ENCODE results near the gene PML.
A peak's percentile ranks its signal among the peaks of the same experiment; 100 is the strongest.

Gene PML

GRCh38 chr15:73951601-73952000 lies 42.9 kb upstream of the PML start:
- no peaks in the 10 kb centered on the region for H3K9me3 ChIP-seq (ENCODE audit: control insufficient read depth, low read length)
- H3K36me3 ChIP-seq (ENCODE audit: control insufficient read depth, insufficient read depth, low read length) = peaks cover 34% of the 10 kb centered on the region
- peak overlapping the region; percentile 84 for H3K27ac ChIP-seq (ENCODE audit: low read depth, low read length, severe bottlenecking)
- 46 to 66% methylated on average over 7 to 9 of the region's 13 CpGs for WGBS, 2 experiments (ENCODE audit: insufficient coverage in 2 of 2)
- peaks cover 10% of the 10 kb centered on the region for H3K4me1 ChIP-seq (ENCODE audit: control insufficient read depth, insufficient read depth, low read length, poor library complexity, severe bottlenecking)
- H3K4me3 ChIP-seq (ENCODE audit: extremely low read depth, insufficient read depth, low read length, poor library complexity, severe bottlenecking) = no peak overlapping the region

GRCh38 chr15:73952171-73952912 lies 42.2 kb upstream of the PML start:
- WGBS, 2 experiments (ENCODE audit: insufficient coverage in 2 of 2) = 92 to 94% methylated on average over 15 to 21 of the region's 21 CpGs
- Histone ChIP-seq H3K4me3 (ENCODE audit: extremely low read depth, insufficient read depth, low read length, poor library complexity, severe bottlenecking) (no peak overlapping the region), H3K36me3 (ENCODE audit: control insufficient read depth, insufficient read depth, low read length) (peaks cover 29% of the 10 kb centered on the region), H3K4me1 (ENCODE audit: control insufficient read depth, insufficient read depth, low read length, poor library complexity, severe bottlenecking) (peaks cover 10% of the 10 kb centered on the region), H3K27ac (ENCODE audit: low read depth, low read length, severe bottlenecking) (peak overlapping the region; percentile 84), H3K9me3 (ENCODE audit: control insufficient read depth, low read length) (no peaks in the 10 kb centered on the region)

DNA sequence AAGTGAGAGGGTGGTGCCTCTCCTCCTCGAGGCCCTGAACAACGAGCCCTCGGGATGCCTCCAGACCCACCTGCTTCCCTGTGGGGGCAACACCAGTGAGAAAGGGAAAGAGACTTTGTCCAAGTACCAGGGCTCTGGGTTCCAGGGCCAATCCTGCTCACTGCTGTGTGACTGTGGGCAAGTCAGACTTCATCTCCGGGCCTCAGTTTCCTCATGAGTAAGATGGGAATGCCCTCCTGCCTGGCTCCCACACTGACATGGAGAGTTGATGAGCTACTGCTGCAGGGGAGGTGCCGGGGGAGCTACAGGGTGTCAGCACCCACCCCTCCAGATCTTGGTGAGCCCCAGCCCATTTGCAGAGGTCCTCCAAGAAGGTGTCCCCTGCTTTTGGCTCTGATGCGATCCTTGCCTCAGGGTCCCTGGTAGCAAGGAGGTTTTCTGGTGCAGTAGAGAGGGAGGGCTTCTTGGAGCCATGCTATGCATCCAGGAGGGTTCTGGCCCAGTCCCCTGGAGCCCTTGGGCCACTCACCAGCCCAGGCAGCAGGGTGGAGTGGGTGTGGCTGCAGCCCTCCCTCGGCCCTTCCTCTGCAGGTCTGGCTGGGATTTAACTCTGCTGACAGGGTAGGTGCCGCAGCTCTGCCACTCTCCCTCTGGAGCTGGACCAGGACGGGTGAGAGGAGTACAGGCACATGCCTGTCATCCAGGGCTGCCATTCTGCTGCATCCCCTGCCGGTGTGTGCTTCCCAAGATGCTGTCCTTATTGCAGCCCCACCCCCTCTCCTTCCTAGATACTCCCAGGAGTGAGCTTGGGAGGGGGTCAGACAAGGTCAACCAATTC lies 41.4 kb upstream of the PML start:
- Histone ChIP-seq H3K4me3 (ENCODE audit: extremely low read depth, insufficient read depth, low read length, poor library complexity, severe bottlenecking) (no peak overlapping the region), H3K27ac (ENCODE audit: low read depth, low read length, severe bottlenecking) (no peak overlapping the region), H3K9me3 (ENCODE audit: control insufficient read depth, low read length) (no peaks in the 10 kb centered on the region), H3K36me3 (ENCODE audit: control insufficient read depth, insufficient read depth, low read length) (peaks cover 25% of the 10 kb centered on the region), H3K4me1 (ENCODE audit: control insufficient read depth, insufficient read depth, low read length, poor library complexity, severe bottlenecking) (peaks cover 10% of the 10 kb centered on the region)
- 94 to 96% methylated on average over 8 of the region's 10 CpGs for WGBS, 2 experiments (ENCODE audit: insufficient coverage in 2 of 2)

- no peak overlapping the region for H3K4me3 ChIP-seq (ENCODE audit: extremely low read depth, insufficient read depth, low read length, poor library complexity, severe bottlenecking)
- no peaks in the 10 kb centered on the region for H3K9me3 ChIP-seq (ENCODE audit: control insufficient read depth, low read length)
- 93% methylated on average over 22 to 26 of the region's 27 CpGs for WGBS, 2 experiments (ENCODE audit: insufficient coverage in 2 of 2)
- no peak overlapping the region for H3K27ac ChIP-seq (ENCODE audit: low read depth, low read length, severe bottlenecking)
- H3K36me3 ChIP-seq (ENCODE audit: control insufficient read depth, insufficient read depth, low read length) = peaks cover 11% of the 10 kb centered on the region
- peaks cover 10% of the 10 kb centered on the region for H3K4me1 ChIP-seq (ENCODE audit: control insufficient read depth, insufficient read depth, low read length, poor library complexity, severe bottlenecking)
These were observed 40.0 kb upstream of the PML start for GRCh38 chr15:73954188-73955145.

DNA sequence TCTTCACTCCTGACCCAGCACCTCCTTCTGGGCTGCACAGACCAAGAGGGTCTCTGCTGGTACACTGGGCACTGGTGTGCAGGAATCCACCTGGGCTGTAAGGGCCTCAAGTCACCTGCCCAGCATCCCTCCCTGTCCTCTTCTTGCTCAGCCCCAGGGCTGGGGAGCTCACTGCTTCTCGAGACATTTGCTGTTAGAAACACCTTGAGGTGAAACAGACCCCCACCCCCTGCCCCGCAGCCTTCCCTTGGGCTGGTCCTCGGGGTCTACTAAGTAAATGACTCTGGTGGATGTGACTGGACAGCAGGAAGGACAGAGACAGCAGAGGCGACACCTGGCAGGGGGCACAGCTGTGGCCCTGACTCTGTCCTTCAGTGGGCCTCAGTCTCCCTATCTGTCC lies 39.2 kb upstream of the PML start:
- H3K27ac ChIP-seq (ENCODE audit: low read depth, low read length, severe bottlenecking) = no peak overlapping the region
- no peaks in the 10 kb centered on the region for H3K9me3 ChIP-seq (ENCODE audit: control insufficient read depth, low read length)
- 92 to 93% methylated on average over 1 to 4 of the region's 4 CpGs for WGBS, 2 experiments (ENCODE audit: insufficient coverage in 2 of 2)
- H3K36me3 ChIP-seq (ENCODE audit: control insufficient read depth, insufficient read depth, low read length) = peaks cover 7% of the 10 kb centered on the region
- peaks cover 10% of the 10 kb centered on the region for H3K4me1 ChIP-seq (ENCODE audit: control insufficient read depth, insufficient read depth, low read length, poor library complexity, severe bottlenecking)
- no peak overlapping the region for H3K4me3 ChIP-seq (ENCODE audit: extremely low read depth, insufficient read depth, low read length, poor library complexity, severe bottlenecking)

DNA sequence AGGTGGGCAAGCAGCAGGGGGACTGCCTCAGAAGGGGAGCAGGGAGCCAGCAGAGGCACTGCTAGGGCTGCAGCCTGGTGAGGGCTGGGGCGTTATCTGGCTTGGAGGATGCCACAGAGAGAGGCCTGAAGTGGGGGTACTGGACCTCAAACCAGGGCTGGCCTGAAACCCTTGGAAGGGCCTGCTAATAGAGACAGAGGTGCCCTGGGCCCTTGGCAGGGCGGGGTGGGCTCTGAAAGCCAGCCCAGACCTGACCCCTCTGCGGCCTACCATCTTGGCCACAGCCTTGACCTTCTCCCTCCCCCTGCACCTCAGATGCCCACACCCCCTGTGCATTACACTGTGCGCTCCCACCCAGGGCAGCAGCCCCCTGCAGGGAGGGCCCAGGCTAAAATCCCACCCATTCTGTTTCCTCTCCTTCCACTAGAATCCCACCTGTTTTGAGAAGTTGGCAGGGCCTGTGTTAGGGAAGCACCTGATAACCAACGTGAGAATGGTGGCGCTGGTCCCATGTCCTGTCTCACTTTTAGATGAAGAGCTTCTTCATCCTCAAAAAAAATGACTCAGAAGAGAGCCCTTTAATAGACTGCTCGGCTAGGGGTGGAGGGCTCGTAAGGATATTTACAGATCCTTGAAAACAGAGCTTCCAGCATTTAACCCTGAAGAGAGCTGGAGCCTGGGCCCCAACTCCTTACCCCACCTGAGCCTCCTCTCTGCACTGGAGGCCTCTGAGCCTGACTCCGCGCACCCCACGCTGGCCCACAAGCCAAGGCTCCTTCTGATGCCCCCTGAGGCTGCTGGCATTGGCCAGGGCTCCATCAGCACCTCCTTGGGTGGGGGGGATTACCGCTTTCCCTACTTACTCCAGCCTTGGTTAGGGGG lies 38.4 kb upstream of the PML start:
- Histone ChIP-seq H3K4me3 (ENCODE audit: extremely low read depth, insufficient read depth, low read length, poor library complexity, severe bottlenecking) (no peak overlapping the region), H3K27ac (ENCODE audit: low read depth, low read length, severe bottlenecking) (no peak overlapping the region)
- WGBS, 2 experiments (ENCODE audit: insufficient coverage in 2 of 2) = 95 to 96% methylated on average over 5 to 11 of the region's 12 CpGs

DNA sequence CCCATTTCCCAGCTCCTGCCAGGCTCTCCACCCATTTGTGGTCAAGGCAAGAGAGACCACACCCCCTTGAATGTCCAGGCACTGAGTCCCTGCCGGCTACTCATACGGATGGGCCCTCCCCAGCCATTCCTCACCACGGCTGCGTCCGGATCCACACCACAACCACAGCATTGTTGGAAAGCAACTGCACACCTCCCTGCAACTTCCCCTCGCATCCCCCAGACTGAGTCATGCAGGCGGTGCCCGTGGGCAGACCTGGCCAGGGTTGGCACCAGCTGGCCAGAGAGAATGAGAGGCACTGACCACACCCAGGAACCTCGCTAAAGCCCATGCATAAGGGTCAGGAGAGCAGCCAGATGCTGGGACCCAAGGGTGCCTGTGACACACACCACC lies 37.8 kb upstream of the PML start:
- WGBS, 2 experiments (ENCODE audit: insufficient coverage in 2 of 2) = 88 to 97% methylated on average over 4 to 7 of the region's 9 CpGs
- Histone ChIP-seq H3K27ac (ENCODE audit: low read depth, low read length, severe bottlenecking) (no peak overlapping the region), H3K4me3 (ENCODE audit: extremely low read depth, insufficient read depth, low read length, poor library complexity, severe bottlenecking) (no peak overlapping the region), H3K9me3 (ENCODE audit: control insufficient read depth, low read length) (no peaks in the 10 kb centered on the region), H3K4me1 (ENCODE audit: control insufficient read depth, insufficient read depth, low read length, poor library complexity, severe bottlenecking) (peaks cover 6% of the 10 kb centered on the region), H3K36me3 (ENCODE audit: control insufficient read depth, insufficient read depth, low read length) (peaks cover 4% of the 10 kb centered on the region)

More for the DNA sequence above, 38.4 kb upstream of the PML start:
- Histone ChIP-seq H3K9me3 (ENCODE audit: control insufficient read depth, low read length) (no peaks in the 10 kb centered on the region), H3K36me3 (ENCODE audit: control insufficient read depth, insufficient read depth, low read length) (peaks cover 7% of the 10 kb centered on the region), H3K4me1 (ENCODE audit: control insufficient read depth, insufficient read depth, low read length, poor library complexity, severe bottlenecking) (peaks cover 10% of the 10 kb centered on the region)

DNA sequence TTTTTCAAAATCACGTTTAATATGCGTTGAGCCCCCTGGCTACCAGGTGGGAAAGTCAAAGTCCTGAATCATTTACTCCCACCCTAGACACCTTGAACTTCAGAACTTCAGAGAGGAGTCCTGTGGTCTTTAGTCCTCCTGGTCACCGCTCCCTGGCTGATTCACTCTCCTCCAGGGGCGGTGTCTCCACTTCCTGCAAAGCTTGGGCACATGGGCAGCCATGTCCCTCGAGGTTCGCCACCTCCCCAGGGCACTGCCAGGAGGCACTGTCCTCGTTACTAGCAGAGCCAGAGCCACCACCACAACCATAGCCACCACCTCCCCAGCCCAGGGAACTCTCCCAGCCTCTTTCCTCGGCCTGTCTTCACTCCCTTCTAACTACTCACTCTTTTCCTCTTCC lies 37.2 kb upstream of the PML start:
- Histone ChIP-seq H3K4me3 (ENCODE audit: extremely low read depth, insufficient read depth, low read length, poor library complexity, severe bottlenecking) (no peak overlapping the region), H3K36me3 (ENCODE audit: control insufficient read depth, insufficient read depth, low read length) (no peaks in the 10 kb centered on the region), H3K4me1 (ENCODE audit: control insufficient read depth, insufficient read depth, low read length, poor library complexity, severe bottlenecking) (peaks cover under 1% of the 10 kb centered on the region), H3K27ac (ENCODE audit: low read depth, low read length, severe bottlenecking) (no peak overlapping the region), H3K9me3 (ENCODE audit: control insufficient read depth, low read length) (no peaks in the 10 kb centered on the region)
- WGBS, 2 experiments (ENCODE audit: insufficient coverage in 2 of 2) = 84 to 92% methylated on average over 6 to 8 of the region's 8 CpGs

DNA sequence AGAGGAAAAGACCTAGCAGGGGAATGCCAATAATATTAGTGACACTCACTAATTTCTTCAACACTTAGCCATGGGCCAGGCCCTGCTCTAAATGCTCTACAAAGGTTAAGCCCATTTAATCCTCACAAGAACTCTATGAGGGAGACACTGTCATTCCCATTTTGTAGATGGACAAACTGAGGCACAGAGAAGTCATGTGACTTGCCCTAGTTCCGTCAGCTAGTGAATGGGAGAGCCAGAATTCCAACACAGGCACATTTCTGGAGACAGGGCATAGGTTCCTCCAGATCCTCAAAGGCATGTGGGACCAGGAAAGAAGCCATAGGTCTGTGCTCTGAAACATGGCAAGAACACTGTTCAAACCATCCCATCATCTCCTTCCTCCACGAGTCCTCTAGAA lies 36.7 kb upstream of the PML start:
- no peaks in the 10 kb centered on the region for H3K36me3 ChIP-seq (ENCODE audit: control insufficient read depth, insufficient read depth, low read length)
- no peaks in the 10 kb centered on the region for H3K4me1 ChIP-seq (ENCODE audit: control insufficient read depth, insufficient read depth, low read length, poor library complexity, severe bottlenecking)
- no peak overlapping the region for H3K27ac ChIP-seq (ENCODE audit: low read depth, low read length, severe bottlenecking)

More for the DNA sequence above, 36.7 kb upstream of the PML start:
- H3K4me3 ChIP-seq (ENCODE audit: extremely low read depth, insufficient read depth, low read length, poor library complexity, severe bottlenecking) = no peak overlapping the region
- no peaks in the 10 kb centered on the region for H3K9me3 ChIP-seq (ENCODE audit: control insufficient read depth, low read length)
- WGBS, 2 experiments (ENCODE audit: insufficient coverage in 2 of 2) = 88 to 100% methylated on average over 1 of the region's 2 CpGs
